H1 (cell line): ENCODE measurements around the gene FBN1. TPM values are rescaled to one million over a fixed set of nuclear protein-coding genes. Genes with fewer than 3 reads are reported as not detected.

Experiments used
- NRF1 ChIP-seq: IDR thresholded peaks from 2 replicates; pipeline ENCODE4 v1.6.1; 2011; ENCODE audit warnings: mild to moderate bottlenecking, low read depth, low read length, improper control_type of control experiment
- RFX5 ChIP-seq: IDR thresholded peaks from 2 replicates; pipeline ENCODE4 v1.6.1; 2011; ENCODE audit warnings: low read depth, low read length, improper control_type of control experiment, borderline replicate concordance
- SP4 ChIP-seq: IDR thresholded peaks from 2 replicates; pipeline ENCODE4 v1.6.1; 2012; ENCODE audit warnings: low read length, inconsistent platforms
- YY1 ChIP-seq: IDR thresholded peaks from 2 replicates; pipeline ENCODE4 v1.6.1; 2011; ENCODE audit warnings: low read depth, mild to moderate bottlenecking, low read length
- polyA plus RNA-seq, 7 experiments: library from polyadenylated mRNA; depleted of rRNA in 3 of 7; stranded (reverse) in 5 of 7; unstranded in 2 of 7; fragments of >200 nt in 5 of 7; fragments of 200-250 nt in 2 of 7; gene quantifications; 1 replicate in 5 of 7; 2 replicates in 1 of 7; 4 replicates in 1 of 7; pipeline versions ENCODE4 v1.2.1 to v1.2.3, GENCODE V29; 2011 to 2013; ENCODE audit warnings: missing spikeins in 2 of 7, mixed read lengths in 2 of 7
- total RNA-seq: library from RNA; stranded (reverse); fragmentation: NEBNext Ultra II Directional; extraction: Animal tissue kit (Norgen Biotek cat#: 25700); gene quantifications from 2 replicates; pipeline ENCODE4 v1.2.1, GENCODE V29; 2021

The FBN1 gene
- total and polyA plus RNA-seq, 2 of the 8 experiments (the other 6 are each of a cell fraction or from before 2014, with no cell fraction given) = 3.0 to 4.0 TPM

DNA sequence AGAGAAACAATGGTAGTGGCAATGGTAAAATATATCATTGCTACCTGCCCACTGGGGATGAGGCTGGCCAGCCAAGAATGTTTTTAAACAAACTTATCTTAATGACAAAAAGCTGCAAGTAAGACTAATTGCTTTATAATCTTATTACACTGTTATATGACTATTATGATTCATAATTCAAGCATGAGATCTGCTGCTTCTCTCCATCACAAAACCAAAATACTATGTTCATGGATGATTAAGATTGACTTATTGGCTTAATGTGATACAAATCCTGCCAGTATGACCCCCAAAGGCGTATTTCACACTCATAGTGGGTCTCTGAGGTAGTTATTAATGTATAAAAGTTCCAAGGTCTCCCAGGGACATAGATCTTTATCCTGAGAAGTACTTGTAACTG lies 52.6 kb downstream of the FBN1 start (continued):
- TF ChIP-seq YY1 (no peak), SP4 (no peak), RFX5 (no peak), NRF1 (no peak)
